IPS DF 4.7 (cell line): ENCODE measurements around the gene TCF12.
A peak's percentile ranks its signal among the peaks of the same experiment; 100 is the strongest.

ENCODE experiments used
- DNase-seq: peaks from one replicate; pipeline ENCODE4 v3.0.0-alpha.2; 2013; ENCODE audit warnings: low spot score; ENCODE audit errors: extremely low read depth

Gene TCF12

DNA sequence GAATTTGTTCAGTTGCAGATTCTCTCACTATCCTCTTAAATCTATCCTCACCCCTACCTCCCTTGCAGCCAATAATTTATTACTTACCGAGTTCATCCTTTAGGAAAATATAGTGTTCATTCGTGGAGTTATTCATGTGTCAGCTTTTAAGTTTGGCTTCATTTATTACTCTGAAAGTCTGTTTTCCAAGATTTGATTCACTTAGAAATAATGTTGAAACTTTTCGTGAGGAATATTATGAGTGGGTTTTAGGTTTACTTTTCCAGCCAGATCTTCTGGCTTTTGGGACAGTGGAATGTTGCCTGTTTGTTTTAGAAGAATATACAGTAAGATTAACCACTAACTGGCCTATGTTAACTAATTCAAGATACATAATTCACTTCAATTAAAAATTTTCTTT, 296.9 kb downstream of the TCF12 start:
- no peak for DNase-seq

- DNase-seq: no peak
Observed at GRCh38 chr15:57215881-57216280, 297.4 kb downstream of the TCF12 start.

GRCh38 chr15:57216288-57216687, 297.8 kb downstream of the TCF12 start:
- DNase-seq: no peak

- DNase-seq: no peak
Observed at GRCh38 chr15:57217778-57218598, 299.5 kb downstream of the TCF12 start.

GRCh38 chr15:57218826-57219576, 300.6 kb downstream of the TCF12 start:
- DNase-seq: peak; percentile 71

DNA sequence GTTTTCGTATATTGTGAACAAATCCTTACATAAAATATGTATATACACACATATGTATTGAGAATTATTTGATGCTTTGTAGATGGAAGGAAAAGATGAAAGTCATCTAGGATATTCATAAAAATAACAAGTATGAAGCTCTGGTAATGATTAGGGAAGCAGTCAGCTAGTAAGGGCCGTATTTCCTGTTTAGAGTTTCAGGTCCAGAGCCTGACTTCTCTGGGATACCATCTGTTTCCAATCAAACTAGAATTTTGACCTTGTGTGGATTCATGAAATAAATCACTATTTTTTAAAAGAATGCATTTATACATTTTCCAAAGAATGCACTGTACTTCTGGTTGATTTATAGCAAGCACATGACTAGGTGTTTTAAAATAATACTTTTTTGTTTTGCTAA, 301.8 kb downstream of the TCF12 start:
- no peak for DNase-seq

DNA sequence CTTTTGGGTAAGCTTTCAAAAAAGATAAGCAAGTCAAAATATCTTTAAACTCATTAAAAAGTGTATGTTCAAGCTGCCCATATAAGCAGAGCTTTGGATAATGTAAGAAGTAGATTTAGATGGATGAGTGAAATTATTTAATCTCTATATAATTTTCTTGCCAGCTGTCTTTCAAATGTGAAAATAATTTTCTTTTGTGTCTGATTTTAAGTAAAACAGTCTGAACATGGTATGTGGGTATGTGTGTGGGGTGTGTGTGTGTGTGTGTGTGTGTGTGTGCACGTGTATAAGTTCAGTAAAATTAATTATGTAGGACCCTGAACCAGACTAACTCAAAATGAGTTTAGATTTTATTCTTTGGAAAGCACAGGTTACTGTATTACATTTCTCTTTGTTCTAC, 302.7 kb downstream of the TCF12 start:
- DNase-seq: no peak

DNA sequence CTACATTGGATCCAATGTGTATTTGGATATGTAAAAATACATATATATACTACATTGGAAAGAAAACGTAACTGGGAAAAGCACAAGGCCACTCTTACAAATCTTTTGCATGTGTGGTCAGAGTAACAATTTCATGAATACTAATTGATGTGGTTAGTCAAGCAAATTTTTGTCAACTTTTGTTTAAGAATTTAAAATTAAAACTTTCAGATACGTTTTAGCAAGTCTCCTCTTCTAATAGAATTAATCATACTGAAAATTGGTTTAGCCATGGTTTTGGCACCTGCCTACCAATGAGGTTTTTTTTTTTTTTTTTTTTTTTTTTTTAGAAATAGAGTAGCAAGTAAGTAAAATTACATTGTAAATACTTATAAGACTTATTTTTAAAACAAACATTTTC, 304.9 kb downstream of the TCF12 start:
- no peak for DNase-seq

DNA sequence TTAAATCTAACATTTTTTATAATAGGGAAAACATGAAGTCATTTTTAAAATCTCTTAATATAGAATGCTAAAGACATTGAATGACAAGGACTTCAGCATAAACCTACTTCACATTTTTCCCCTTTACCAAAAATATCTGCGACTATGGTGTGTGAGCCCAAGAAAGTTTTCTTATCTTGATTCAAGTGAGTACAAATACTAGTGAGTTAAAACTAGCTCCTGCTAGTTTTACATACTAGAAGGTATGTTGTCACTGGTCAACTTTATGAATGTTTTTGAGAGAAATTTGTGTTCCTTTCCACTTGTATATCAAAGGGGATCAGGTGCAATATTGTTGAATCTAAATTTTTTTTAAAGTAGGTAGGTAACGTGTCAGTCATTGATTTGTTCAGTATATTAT, 305.4 kb downstream of the TCF12 start:
- no peak for DNase-seq

DNA sequence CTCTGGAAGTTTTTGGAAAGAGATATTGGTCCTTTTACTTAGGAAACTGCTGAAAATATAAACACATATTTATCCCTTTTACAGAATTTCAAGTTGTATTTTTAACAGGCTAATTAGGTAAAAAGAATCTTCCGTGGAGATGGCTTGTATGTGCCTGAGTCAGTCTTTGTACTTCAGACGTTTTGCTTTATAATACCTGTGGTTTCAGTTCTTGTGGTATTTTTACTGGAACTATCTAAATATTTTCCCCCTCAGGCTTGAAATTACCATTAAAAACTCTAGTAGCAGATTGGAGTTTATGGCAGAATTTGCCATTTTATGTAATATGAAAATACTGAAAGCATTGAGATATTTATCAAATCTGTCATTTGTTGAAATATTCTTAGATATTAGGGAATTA, 306.2 kb downstream of the TCF12 start:
- DNase-seq: no peak

DNA sequence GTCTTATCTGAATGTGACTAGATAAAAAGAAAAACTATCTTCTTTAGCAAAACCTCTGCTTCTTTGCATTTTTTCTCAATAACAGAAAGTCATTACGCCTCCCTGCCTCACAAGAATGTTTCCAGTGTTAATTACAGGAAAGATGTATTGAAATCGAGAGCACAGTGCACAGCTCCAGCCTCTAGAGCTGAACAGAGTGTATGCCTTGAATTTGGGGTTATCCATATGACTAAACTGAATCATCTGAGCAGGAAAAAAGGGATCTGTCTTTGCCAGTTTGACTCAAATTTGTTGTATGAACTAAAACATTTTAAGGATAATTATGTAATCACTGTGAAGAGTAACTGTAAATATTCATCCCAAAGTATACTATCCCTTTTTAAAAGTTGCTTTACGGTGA, 308.7 kb downstream of the TCF12 start:
- no peak for DNase-seq

DNA sequence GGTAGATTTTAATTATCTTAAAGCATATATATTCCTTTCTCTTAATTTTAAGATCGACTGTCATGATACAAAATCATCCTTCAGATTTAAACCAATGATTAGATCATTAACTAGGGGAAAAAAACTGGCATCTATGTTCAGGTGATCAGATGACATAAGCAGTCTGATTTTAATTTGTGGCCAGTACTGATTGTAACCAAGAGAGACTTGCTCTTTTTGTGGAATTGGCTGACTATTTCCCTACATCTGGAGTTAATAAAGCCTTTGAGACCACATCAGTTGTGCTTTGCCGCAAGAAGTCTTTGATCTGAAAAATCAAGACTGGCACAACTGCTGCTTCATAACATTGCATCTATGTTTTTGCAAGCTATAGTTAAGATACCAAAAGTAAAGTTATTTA, 309.5 kb downstream of the TCF12 start:
- DNase-seq: no peak

GRCh38 chr15:57228395-57228794, 310.0 kb downstream of the TCF12 start:
- no peak for DNase-seq

DNA sequence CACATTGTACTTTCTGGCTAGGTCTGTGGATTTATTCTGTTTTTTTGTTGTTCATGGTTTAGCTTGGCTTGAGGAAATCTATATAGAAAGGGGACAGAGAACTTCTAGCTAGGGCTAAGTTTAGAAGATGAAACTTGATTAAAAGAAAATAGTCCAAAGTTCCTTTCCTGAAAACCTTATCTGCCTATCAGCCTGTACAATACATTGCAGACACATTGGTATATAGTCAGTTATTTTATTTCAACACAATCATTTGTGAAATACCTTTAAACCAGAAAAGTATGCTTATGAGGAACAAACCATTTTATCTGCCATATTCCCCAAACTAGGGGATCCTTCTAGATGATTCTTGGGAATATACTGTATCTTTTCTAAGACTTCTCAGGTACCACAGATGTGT, 310.6 kb downstream of the TCF12 start:
- DNase-seq: no peak

DNA sequence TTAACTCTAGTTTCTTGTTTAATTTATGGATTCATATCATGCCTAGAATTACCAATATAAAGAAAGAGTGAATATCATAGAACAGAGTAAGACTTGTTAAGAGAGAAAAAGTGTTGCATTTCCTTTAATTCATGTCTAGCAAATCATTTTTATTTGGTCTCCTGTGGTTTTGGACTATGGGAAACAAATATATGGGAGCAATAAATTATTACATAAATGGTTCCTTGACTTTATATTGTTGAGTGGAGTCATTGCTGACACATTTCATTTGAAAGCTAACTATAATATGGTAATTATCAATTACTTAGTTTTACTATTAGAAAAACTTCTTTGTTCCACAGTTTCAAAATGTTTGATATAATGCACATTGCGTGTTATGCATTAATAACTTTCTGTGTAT, 313.1 kb downstream of the TCF12 start:
- DNase-seq: no peak

DNA sequence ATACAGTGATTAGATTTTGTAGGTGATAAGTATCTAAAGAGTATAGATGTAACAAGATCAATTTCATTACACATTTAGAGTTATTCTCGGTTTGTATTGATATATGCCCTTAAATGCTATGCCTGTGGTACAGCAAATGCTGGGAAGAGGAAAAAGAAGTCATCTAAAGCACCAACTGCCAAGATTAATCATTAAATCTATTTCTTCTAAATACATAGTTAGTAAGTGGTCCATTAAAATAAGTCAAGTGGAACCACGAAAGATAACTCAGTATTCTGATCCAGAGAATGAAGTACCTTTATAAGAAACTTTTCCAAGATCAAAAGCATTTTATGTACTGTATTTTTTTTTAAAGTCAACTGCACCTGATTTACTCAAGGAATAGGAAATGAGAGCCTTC, 315.7 kb downstream of the TCF12 start:
- DNase-seq: no peak

GRCh38 chr15:57235186-57235585, 316.7 kb downstream of the TCF12 start:
- no peak for DNase-seq

DNA sequence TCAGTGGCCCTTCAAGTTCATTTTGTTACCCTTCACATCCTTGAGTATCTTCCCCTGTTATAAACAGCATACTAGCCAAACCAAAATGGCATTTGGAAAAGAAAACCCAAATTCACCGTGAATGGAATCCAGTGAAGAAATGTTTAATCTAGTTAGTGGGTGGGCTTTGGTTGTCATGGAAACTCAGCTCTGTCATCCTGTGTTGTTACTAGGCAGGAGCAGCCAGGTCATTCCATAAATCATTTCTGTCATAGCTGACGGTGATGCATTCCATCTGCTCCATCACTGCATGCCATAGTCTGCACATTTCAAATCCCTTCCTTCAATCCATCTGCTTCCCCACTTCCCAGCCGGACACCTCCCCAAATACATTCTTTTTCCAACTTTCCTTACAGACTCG, 317.4 kb downstream of the TCF12 start:
- no peak for DNase-seq

DNA sequence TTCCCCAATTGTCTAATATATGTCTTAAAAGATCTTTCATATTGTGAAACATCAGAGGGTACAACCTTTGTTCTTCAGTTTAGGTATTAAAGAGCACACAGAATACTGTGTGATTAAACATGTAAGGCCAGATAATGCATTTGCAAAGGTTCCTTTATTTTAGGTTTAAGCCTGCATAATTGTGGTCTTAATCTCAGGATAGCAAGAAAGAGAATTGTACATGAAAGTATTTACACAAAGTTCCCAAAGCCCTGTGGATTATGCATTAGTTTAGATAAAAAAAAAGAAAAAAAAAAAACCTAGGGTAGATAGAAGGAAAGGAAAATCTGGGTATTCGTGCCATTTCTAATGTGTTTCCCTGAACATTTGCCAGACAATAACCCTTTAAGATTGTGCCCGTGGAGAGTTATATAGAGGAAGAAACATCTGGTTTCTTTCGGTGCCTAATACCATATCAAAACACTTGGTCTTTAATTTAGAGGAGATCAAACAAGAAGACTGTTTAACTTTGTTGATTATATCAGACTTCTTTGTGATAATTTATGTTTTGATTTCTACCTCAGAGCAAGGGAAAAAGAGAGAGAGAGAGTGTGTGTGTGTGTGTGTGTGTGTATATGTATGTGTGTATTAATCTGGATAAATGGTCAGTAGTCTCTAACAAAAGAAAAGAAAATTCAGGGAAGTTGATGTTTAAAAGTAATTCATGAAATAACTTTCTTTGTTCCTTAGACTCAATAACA, 318.3 kb downstream of the TCF12 start:
- no peak for DNase-seq

DNA sequence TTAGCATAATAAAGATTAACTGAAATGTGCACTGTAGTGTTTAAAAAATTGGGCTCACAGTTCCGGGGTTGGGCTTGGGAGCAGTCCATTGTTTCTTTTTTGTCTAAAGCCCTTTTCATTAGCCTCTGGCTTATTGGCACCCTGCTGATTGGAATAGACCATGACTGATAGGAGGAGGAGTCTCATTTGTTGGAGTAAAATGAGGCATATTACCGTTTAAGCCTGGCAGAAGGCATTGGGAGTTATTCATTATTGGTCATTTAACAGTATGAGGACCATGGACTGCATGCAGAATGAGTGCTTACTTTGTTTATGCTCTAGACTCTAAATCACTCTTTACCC, 318.8 kb downstream of the TCF12 start:
- DNase-seq: no peak

- no peak for DNase-seq
Observed at GRCh38 chr15:57237676-57238075, 319.2 kb downstream of the TCF12 start.

GRCh38 chr15:57245130-57245529, 326.7 kb downstream of the TCF12 start:
- DNase-seq: no peak
